ENCODE results near the gene HELZ2.

- no peak for TF ChIP-seq CTCF (conservative IDR thresholded peaks at IDR 0.05; ENCODE audit: low read length)
- TF ChIP-seq EZH2phosphoT487 (IDR thresholded peaks at IDR 0.05; ENCODE audit: borderline replicate concordance), result no peak
These were observed 37.0 kb downstream of the HELZ2 start, which contains the start of gene PTK6 for GRCh38 chr20:63536997-63537524.

Data from Loucy (cell line).